Panc1 (cell line): Measurements from ENCODE around the gene GNS. TPM values are rescaled to one million over a fixed set of nuclear protein-coding genes. Genes with fewer than 3 reads are reported as not detected.

Experiments used
- ATAC-seq: fragments of 200-7000 bp; cut with Tn5 transposase; 2 replicates; pipeline ENCODE4 v1.9.1; 2020; ENCODE audit warnings: mild to moderate bottlenecking, moderate library complexity
- BruUV-seq: library from RNA; stranded (reverse); fragments of 400-500 nt; replicated peaks from 2 replicates; lab custom pipeline; 2021; lab: Mats Ljungman, UMichigan
- CTCF ChIA-PET: fragments of 300-600 bp; sonication (Branson Sonifier 250); formaldehyde crosslinking; loops from one replicate; lab custom pipeline; 2022; ENCODE audit warnings: antibody characterized with exemption; lab: Charles Lee
- POLR2A ChIA-PET: fragments of 300-600 bp; sonication (Branson Sonifier 250); formaldehyde crosslinking; loops from one replicate; lab custom pipeline; 2022; ENCODE audit warnings: antibody characterized with exemption; lab: Charles Lee
- DNase-seq: peaks from one replicate; pipeline ENCODE4 v3.0.0-alpha.2; 2010; ENCODE audit warnings: low read depth, low spot score
- H3K27ac ChIP-seq: 2 replicates; pipeline ENCODE4 v1.5.1; 2011; ENCODE audit warnings: mild to moderate bottlenecking, low read length, inconsistent platforms
- H3K27me3 ChIP-seq: fragments of 200-500 bp; sonication (Bioruptor generic); 2 replicates; pipeline ENCODE4 v1.6.0; 2014; ENCODE audit warnings: low read length, inconsistent platforms; ENCODE audit not compliant: control insufficient read depth, insufficient read depth
- H3K36me3 ChIP-seq: fragments of 200-500 bp; sonication (Bioruptor generic); 2 replicates; pipeline ENCODE4 v1.5.1; 2014; ENCODE audit warnings: inconsistent platforms, mild to moderate bottlenecking, low read length, moderate library complexity; ENCODE audit not compliant: control insufficient read depth, insufficient read depth
- H3K4me1 ChIP-seq: 2 replicates; pipeline ENCODE4 v1.5.1; 2011; ENCODE audit warnings: inconsistent platforms, mild to moderate bottlenecking, low read length, moderate library complexity; ENCODE audit not compliant: control insufficient read depth, insufficient read depth
- H3K4me3 ChIP-seq, 2 experiments: 2 replicates each; pipeline ENCODE4 v1.5.1; 2011 to 2012; ENCODE audit warnings: low read depth in 2 of 2, low read length in 2 of 2, mild to moderate bottlenecking in 2 of 2, inconsistent platforms in 1 of 2, moderate library complexity in 1 of 2
- H3K9me3 ChIP-seq: fragments of 200-500 bp; sonication (Bioruptor generic); 2 replicates; pipeline ENCODE4 v1.5.1; 2014; ENCODE audit warnings: low read depth, mild to moderate bottlenecking, inconsistent platforms, low read length, moderate library complexity; ENCODE audit not compliant: control insufficient read depth, insufficient read depth
- POLR2AphosphoS5 ChIP-seq: IDR thresholded peaks from 2 replicates; pipeline ENCODE4 v1.6.1; 2012; ENCODE audit warnings: mild to moderate bottlenecking, low read depth, low read length, moderate library complexity
- REST ChIP-seq, 2 experiments: IDR thresholded peaks; 2 replicates each; pipeline ENCODE4 v1.6.1; 2011 to 2012; ENCODE audit warnings: low read depth in 2 of 2, control low read depth in 1 of 2, low read length in 1 of 2, mild to moderate bottlenecking in 1 of 2, moderate library complexity in 1 of 2; ENCODE audit not compliant: insufficient read depth in 1 of 2
- SIN3A ChIP-seq: IDR thresholded peaks from 2 replicates; pipeline ENCODE4 v1.6.1; 2012; ENCODE audit warnings: low read depth, mild to moderate bottlenecking, low read length, moderate library complexity, borderline replicate concordance; ENCODE audit not compliant: insufficient read depth
- TCF7L2 ChIP-seq: IDR thresholded peaks from 2 replicates; pipeline ENCODE4 v1.6.1; 2011; ENCODE audit warnings: mild to moderate bottlenecking, low read depth, low read length, inconsistent platforms
- in situ Hi-C: cut with HindIII; loops from 2 replicates; pipeline ENCODE4 v1.10.0; 2016; ENCODE audit warnings: low sequenced_read_pairs, low pct_unique_long_range_greater_than_20kb
- intact Hi-C: fragments of 100-400 bp; cut with micrococcal nuclease; formaldehyde crosslinking; loops from one replicate; pipeline ENCODE4 v1.10.0; 2022; ENCODE audit not compliant: unreplicated experiment
- total RNA-seq: library from RNA; stranded (reverse); gene quantifications from one replicate; pipeline ENCODE4 v1.2.1, GENCODE V29; 2021; ENCODE audit not compliant: unreplicated experiment
- TF ChIP-seq, protein P1 (sequence below): fragments of 450-650 bp; IDR thresholded peaks from 2 replicates; pipeline ENCODE4 v1.5.1; 2017; ENCODE audit warnings: mild to moderate bottlenecking

The GNS gene
- total RNA-seq, 1 experiment from 2014 or later, result 117 TPM

DNA sequence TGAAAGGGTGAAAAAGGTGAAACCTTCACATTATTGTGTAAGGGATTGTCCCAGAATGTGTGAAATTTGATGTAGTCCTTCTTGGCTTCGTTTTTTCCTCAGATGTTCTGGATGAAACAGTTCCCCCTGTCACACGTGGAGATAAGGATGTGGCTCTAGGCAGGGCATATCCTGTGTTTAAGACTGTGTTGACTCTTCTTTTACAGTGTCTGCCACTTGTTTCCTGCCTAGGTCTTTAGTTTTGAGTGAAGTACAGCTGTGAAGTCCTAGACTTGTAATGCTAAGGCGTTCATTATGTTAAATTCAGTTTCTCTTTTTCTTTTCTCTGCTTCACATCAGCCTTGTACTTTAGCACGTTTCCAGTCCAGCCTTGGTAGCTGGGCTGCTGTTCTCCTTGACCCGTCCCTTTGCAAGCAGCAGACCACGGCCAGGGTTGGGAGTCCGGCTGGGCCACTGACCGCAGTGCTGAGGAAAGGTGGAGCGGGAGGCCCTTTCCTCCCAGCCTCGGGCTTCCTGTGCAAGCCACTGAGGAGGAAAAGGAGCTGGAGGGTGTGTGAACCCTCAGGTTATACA is 89.8 kb downstream of the GNS start:
- BruUV-seq, result no TSS peak
- ATAC-seq (peak; percentile 62), DNase-seq (no peak)
- Histone ChIP-seq H3K36me3 (no peaks in the 10 kb centered on the region), H3K9me3 (no peaks in the 10 kb centered on the region), H3K27me3 (no peaks in the 10 kb centered on the region), H3K4me3 (peak overlapping the region in 1 of 2 experiments; percentile 29; a peak in 2 of 4 replicates), H3K27ac (peak overlapping the region; percentile 98), H3K4me1 (peaks cover 98% of the 10 kb centered on the region)
- peak; percentile 35; the same call in 1 of the 2 replicates for TF ChIP-seq TCF7L2
- TF ChIP-seq POLR2AphosphoS5, result no peak
- intact Hi-C loops (loop anchor here (2.0 kb wide), 1 partner anchor 53 kb away; no protein-coding TSS in a partner anchor), in situ Hi-C loops (no loop called here)
- ChIA-PET CTCF (no interaction called here), POLR2A (interaction anchor here (0.6 kb wide), 1 partner anchor 152 kb away, joined by 6 read pairs; no protein-coding TSS in a partner anchor)

DNA sequence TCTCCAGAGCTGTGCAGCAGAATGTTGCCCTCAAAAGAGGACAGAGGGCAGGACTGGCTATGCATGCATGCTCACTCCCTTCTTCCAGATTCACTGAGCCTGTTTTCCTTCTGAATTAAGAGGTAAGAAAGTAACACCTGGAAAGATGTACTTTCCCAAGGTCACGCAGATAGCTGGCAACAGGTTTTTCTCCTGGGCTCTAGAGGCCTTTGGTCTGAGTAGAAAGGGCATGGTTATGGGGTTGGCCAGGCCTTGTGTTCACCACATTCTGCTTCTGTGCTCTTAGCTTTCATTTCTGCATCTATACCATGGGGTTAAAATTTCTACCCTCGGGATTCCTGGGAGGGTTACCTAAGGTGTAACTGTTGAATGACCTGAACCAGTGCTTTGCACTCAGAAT is 91.4 kb downstream of the GNS start:
- TF ChIP-seq REST (IDR thresholded peaks at IDR 0.05; ENCODE audit: insufficient read depth in 1 of 2, low read depth in 2 of 2, low read length in 1 of 2), result no peak
- TF ChIP-seq, protein P1, sequence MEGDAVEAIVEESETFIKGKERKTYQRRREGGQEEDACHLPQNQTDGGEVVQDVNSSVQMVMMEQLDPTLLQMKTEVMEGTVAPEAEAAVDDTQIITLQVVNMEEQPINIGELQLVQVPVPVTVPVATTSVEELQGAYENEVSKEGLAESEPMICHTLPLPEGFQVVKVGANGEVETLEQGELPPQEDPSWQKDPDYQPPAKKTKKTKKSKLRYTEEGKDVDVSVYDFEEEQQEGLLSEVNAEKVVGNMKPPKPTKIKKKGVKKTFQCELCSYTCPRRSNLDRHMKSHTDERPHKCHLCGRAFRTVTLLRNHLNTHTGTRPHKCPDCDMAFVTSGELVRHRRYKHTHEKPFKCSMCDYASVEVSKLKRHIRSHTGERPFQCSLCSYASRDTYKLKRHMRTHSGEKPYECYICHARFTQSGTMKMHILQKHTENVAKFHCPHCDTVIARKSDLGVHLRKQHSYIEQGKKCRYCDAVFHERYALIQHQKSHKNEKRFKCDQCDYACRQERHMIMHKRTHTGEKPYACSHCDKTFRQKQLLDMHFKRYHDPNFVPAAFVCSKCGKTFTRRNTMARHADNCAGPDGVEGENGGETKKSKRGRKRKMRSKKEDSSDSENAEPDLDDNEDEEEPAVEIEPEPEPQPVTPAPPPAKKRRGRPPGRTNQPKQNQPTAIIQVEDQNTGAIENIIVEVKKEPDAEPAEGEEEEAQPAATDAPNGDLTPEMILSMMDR, result no peak
- TF ChIP-seq TCF7L2, result no peak
- no peak for TF ChIP-seq POLR2AphosphoS5
- no peak for TF ChIP-seq SIN3A
- ChIA-PET POLR2A (interaction anchor here (0.6 to 1.0 kb wide), 3 partner anchors 12 to 1501 kb away, joined by 3 read pairs; no protein-coding TSS in a partner anchor), CTCF (no interaction called here)
- H3K4me3 ChIP-seq, result no peak overlapping the region
- H3K9me3 ChIP-seq, result no peaks in the 10 kb centered on the region
- H3K36me3 ChIP-seq, result no peaks in the 10 kb centered on the region
- H3K27me3 ChIP-seq, result no peaks in the 10 kb centered on the region
- in situ Hi-C loops (no loop called here), intact Hi-C loops (loop anchor here (2.0 kb wide), 2 partner anchors 51 to 57 kb away; partner anchors contain the start of gene RASSF3)
- no peak for DNase-seq
- H3K27ac ChIP-seq, result peak overlapping the region; percentile 98
- no TSS peak for BruUV-seq
- ATAC-seq, result no peak
- H3K4me1 ChIP-seq, result peaks cover 94% of the 10 kb centered on the region
